NCI-H524 (cell line): Measurements from ENCODE around the gene LMF1.

Experiments
- DNase-seq, 2 experiments: peaks; one replicate each; lab custom pipeline; 2025; lab: John Stamatoyannopoulos, UW

LMF1 gene

GRCh38 chr16:984736-985636 lies 14.2 kb upstream of the LMF1 start:
- no peak for DNase-seq

GRCh38 chr16:984121-984694 lies 13.4 kb upstream of the LMF1 start:
- DNase-seq = no peak

GRCh38 chr16:983044-984030 lies 12.6 kb upstream of the LMF1 start:
- DNase-seq = peak in 1 of 2 experiments; percentile 26

- peak in 1 of 2 experiments; percentile 29 for DNase-seq
These were observed 11.6 kb upstream of the LMF1 start for GRCh38 chr16:982145-983043.

GRCh38 chr16:981695-982144 lies 10.9 kb upstream of the LMF1 start, which contains the start of gene SOX8:
Gene SOX8 (plus strand): TSS chr16:981770. CDS start chr16:981923, 153 bp downstream.
- no peak for DNase-seq

GRCh38 chr16:980595-980854 lies 9.7 kb upstream of the LMF1 start:
- no peak for DNase-seq

- DNase-seq = no peak
These were observed 9.2 kb upstream of the LMF1 start for GRCh38 chr16:979859-980594.

- no peak for DNase-seq
These were observed 8.4 kb upstream of the LMF1 start for GRCh38 chr16:979147-979546.

- no peak for DNase-seq
These were observed 7.6 kb upstream of the LMF1 start for GRCh38 chr16:978403-978802.

- no peak for DNase-seq
These were observed 7.1 kb upstream of the LMF1 start for GRCh38 chr16:977896-978295.

GRCh38 chr16:977081-977701 lies 6.4 kb upstream of the LMF1 start:
- DNase-seq = no peak

GRCh38 chr16:976389-976931 lies 5.7 kb upstream of the LMF1 start:
- peak; percentile 38 to 71 for DNase-seq

GRCh38 chr16:975291-975690 lies 4.5 kb upstream of the LMF1 start:
- DNase-seq = no peak

- no peak for DNase-seq
These were observed 4.0 kb upstream of the LMF1 start for GRCh38 chr16:974611-975261.

- DNase-seq = no peak
These were observed 3.3 kb upstream of the LMF1 start for GRCh38 chr16:974001-974601.

GRCh38 chr16:973366-973765 lies 2.6 kb upstream of the LMF1 start:
- DNase-seq = no peak

GRCh38 chr16:972316-973002 lies 1.7 kb upstream of the LMF1 start:
- no peak for DNase-seq

GRCh38 chr16:971981-972315 lies 1.2 kb upstream of the LMF1 start:
- no peak for DNase-seq

- no peak for DNase-seq
These were observed 760 bp upstream of the LMF1 start for GRCh38 chr16:971582-971905.
